Measurements from ENCODE around the gene EXOC6B.

DNA sequence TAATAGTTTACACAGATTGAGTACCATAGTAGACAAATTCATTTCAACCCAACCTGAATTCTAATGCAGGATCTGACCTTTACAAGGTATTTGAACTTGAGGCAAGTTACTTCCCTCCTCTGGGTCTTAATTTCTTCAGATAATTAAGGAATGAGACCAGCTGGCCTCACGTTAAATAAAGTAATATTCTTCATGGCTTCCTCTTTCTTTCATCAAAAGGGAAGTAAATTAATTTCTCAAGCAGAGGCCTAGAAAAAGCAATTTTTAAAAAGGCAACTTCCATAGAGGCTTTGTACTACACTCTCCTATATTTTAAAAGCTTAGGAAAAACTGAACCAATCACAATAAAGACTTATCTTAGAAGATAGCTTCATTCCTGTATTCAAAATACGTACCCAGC, 109.2 kb downstream of the EXOC6B start:
- TF ChIP-seq, protein P1, sequence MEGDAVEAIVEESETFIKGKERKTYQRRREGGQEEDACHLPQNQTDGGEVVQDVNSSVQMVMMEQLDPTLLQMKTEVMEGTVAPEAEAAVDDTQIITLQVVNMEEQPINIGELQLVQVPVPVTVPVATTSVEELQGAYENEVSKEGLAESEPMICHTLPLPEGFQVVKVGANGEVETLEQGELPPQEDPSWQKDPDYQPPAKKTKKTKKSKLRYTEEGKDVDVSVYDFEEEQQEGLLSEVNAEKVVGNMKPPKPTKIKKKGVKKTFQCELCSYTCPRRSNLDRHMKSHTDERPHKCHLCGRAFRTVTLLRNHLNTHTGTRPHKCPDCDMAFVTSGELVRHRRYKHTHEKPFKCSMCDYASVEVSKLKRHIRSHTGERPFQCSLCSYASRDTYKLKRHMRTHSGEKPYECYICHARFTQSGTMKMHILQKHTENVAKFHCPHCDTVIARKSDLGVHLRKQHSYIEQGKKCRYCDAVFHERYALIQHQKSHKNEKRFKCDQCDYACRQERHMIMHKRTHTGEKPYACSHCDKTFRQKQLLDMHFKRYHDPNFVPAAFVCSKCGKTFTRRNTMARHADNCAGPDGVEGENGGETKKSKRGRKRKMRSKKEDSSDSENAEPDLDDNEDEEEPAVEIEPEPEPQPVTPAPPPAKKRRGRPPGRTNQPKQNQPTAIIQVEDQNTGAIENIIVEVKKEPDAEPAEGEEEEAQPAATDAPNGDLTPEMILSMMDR (IDR thresholded peaks at IDR 0.05 in 4 of 5, conservative IDR thresholded peaks at IDR 0.05 in 1 of 5): no peak
- TF ChIP-seq POLR2A (IDR thresholded peaks at IDR 0.05): no peak

All from gastrocnemius medialis (tissue), 4 donors.